ENCODE data around the gene KRT32. TPM values are rescaled to one million over a fixed set of nuclear protein-coding genes. Genes with fewer than 3 reads are reported as not detected.

KRT32 gene
- total RNA-seq, 1 donor from 2014 or later: 0.22 TPM

GRCh38 chr17:41498276-41498675 is 31.1 kb upstream of the KRT32 start:
- no peak for DNase-seq
- H3K4me1 ChIP-seq: no peaks in the 10 kb centered on the region
- no peaks in the 10 kb centered on the region for H3K9me3 ChIP-seq (replicated peaks)
- H3K36me3 ChIP-seq: no peaks in the 10 kb centered on the region
- H3K27me3 ChIP-seq (ENCODE audit: low read depth): peaks cover 70% of the 10 kb centered on the region
- intact Hi-C loops (cut with micrococcal nuclease): no loop called here
- no peak overlapping the region for H3K27ac ChIP-seq (replicated peaks)
- no peak for TF ChIP-seq CTCF (IDR thresholded peaks at IDR 0.05; ENCODE audit: borderline replicate concordance)
- H3K4me3 ChIP-seq: no peak overlapping the region

GRCh38 chr17:41496803-41497484 is 29.8 kb upstream of the KRT32 start:
- peak; percentile 48 for DNase-seq
- Histone ChIP-seq H3K4me1 (no peaks in the 10 kb centered on the region), H3K27me3 (ENCODE audit: low read depth) (peaks cover 68% of the 10 kb centered on the region), H3K9me3 (replicated peaks) (no peaks in the 10 kb centered on the region), H3K27ac (replicated peaks) (no peak overlapping the region), H3K4me3 (no peak overlapping the region), H3K36me3 (no peaks in the 10 kb centered on the region)
- peak; percentile 62 for TF ChIP-seq CTCF (IDR thresholded peaks at IDR 0.05; ENCODE audit: borderline replicate concordance)
- intact Hi-C loops (cut with micrococcal nuclease): no loop called here

GRCh38 chr17:41494524-41494923 is 27.3 kb upstream of the KRT32 start:
- no peaks in the 10 kb centered on the region for H3K9me3 ChIP-seq (replicated peaks)
- H3K4me1 ChIP-seq: no peaks in the 10 kb centered on the region
- TF ChIP-seq CTCF (IDR thresholded peaks at IDR 0.05; ENCODE audit: borderline replicate concordance): no peak
- no peaks in the 10 kb centered on the region for H3K36me3 ChIP-seq
- no peak for DNase-seq
- H3K4me3 ChIP-seq: no peak overlapping the region
- H3K27me3 ChIP-seq (ENCODE audit: low read depth): peaks cover 60% of the 10 kb centered on the region
- intact Hi-C loops (cut with micrococcal nuclease): no loop called here
- no peak overlapping the region for H3K27ac ChIP-seq (replicated peaks)

GRCh38 chr17:41492771-41493170 is 25.6 kb upstream of the KRT32 start:
- H3K27ac ChIP-seq (replicated peaks): peak overlapping the region; percentile 27
- no peaks in the 10 kb centered on the region for H3K4me1 ChIP-seq
- no peak overlapping the region for H3K4me3 ChIP-seq
- no peaks in the 10 kb centered on the region for H3K36me3 ChIP-seq
- peak; percentile 30 for DNase-seq
- peaks cover 60% of the 10 kb centered on the region for H3K27me3 ChIP-seq (ENCODE audit: low read depth)
- TF ChIP-seq CTCF (IDR thresholded peaks at IDR 0.05; ENCODE audit: borderline replicate concordance): no peak
- H3K9me3 ChIP-seq (replicated peaks): no peaks in the 10 kb centered on the region
- intact Hi-C loops (cut with micrococcal nuclease): no loop called here

GRCh38 chr17:41492351-41492750 is 25.2 kb upstream of the KRT32 start:
- Histone ChIP-seq H3K27me3 (ENCODE audit: low read depth) (peaks cover 60% of the 10 kb centered on the region), H3K36me3 (no peaks in the 10 kb centered on the region), H3K4me3 (no peak overlapping the region), H3K27ac (replicated peaks) (peak overlapping the region; percentile 27), H3K4me1 (no peaks in the 10 kb centered on the region), H3K9me3 (replicated peaks) (no peaks in the 10 kb centered on the region)
- intact Hi-C loops (cut with micrococcal nuclease): no loop called here
- no peak for TF ChIP-seq CTCF (IDR thresholded peaks at IDR 0.05; ENCODE audit: borderline replicate concordance)
- DNase-seq: no peak
